A549 (cell line): Measurements from ENCODE around the gene UBE4A. TPM values are rescaled to one million over a fixed set of nuclear protein-coding genes. Genes with fewer than 3 reads are reported as not detected.

Experiments used
- ATAC-seq, 2 experiments: fragments of 200-7000 bp in 1 of 2; fragments of >200 bp in 1 of 2; cut with Nextera tagmentation in 1 of 2; cut with Tn5 transposase in 1 of 2; 3 replicates each; pipeline versions ENCODE4 v1.8.0 to v1.9.1; 2018 to 2020; ENCODE audit warnings: mild to moderate bottlenecking in 1 of 2, moderate library complexity in 1 of 2
- CTCF ChIA-PET: fragments of 300-600 bp; sonication (Branson Sonifier 250); formaldehyde crosslinking; extraction: SDS; loops from one replicate; lab custom pipeline; 2021; ENCODE audit warnings: antibody characterized with exemption, inconsistent platforms; lab: Yijun Ruan, JAX
- POLR2A ChIA-PET: fragments of 350-600 bp; formaldehyde crosslinking; extraction: SDS; loops from one replicate; lab custom pipeline; 2021; ENCODE audit warnings: antibody characterized with exemption, inconsistent platforms; lab: Yijun Ruan, JAX
- DNase-seq, 2 experiments: peaks; one replicate each; pipeline versions ENCODE4 v3.0.0 to v3.0.0-alpha.2; 2011 to 2016; ENCODE audit warnings: low read depth in 1 of 2, low spot score in 1 of 2
- FAIRE-seq: peaks from 2 replicates; lab custom pipeline; 2011; peaks lifted over from hg19 to GRCh38; lab: Jason Lieb, UNC
- H3K27ac ChIP-seq, 2 experiments: fragments of >200 bp; sonication (Bioruptor Twin); formaldehyde crosslinking; 3 replicates each; pipeline ENCODE4 v1.5.1; 2016 to 2017
- H3K4me1 ChIP-seq: fragments of >200 bp; sonication (Bioruptor Twin); formaldehyde crosslinking; 3 replicates; pipeline ENCODE4 v1.6.1; 2016
- H3K4me2 ChIP-seq: fragments of >200 bp; sonication (Bioruptor Twin); formaldehyde crosslinking; 3 replicates; pipeline ENCODE4 v1.6.1; 2016
- H3K4me3 ChIP-seq: fragments of >200 bp; sonication (Bioruptor Twin); formaldehyde crosslinking; 3 replicates; pipeline ENCODE4 v1.5.1; 2016
- H3K9me3 ChIP-seq: fragments of >200 bp; sonication (Bioruptor Twin); formaldehyde crosslinking; 3 replicates; pipeline ENCODE4 v1.6.1; 2016
- CBX2 ChIP-seq: fragments of 200-600 bp; sonication (generic); IDR thresholded peaks from 2 replicates; pipeline ENCODE4 v1.6.1; 2016; ENCODE audit warnings: low read depth, mild to moderate bottlenecking, borderline replicate concordance
- EHMT2 ChIP-seq: fragments of 200-600 bp; sonication (generic); IDR thresholded peaks from 2 replicates; pipeline ENCODE4 v1.6.1; 2016; ENCODE audit warnings: antibody characterized with exemption, low read depth, mild to moderate bottlenecking, moderate library complexity
- HDAC2 ChIP-seq: fragments of 200-600 bp; sonication (generic); IDR thresholded peaks from 2 replicates; pipeline ENCODE4 v1.6.1; 2016
- HEYL ChIP-seq: fragments of 250-450 bp; sonication (Bioruptor Pico); IDR thresholded peaks from 2 replicates; pipeline ENCODE4 v1.8.0; 2021; ENCODE audit warnings: mild to moderate bottlenecking, moderate library complexity
- HOXA7 ChIP-seq: fragments of 250-450 bp; sonication (Bioruptor Pico); IDR thresholded peaks from 2 replicates; pipeline ENCODE4 v1.5.0; 2020; ENCODE audit warnings: mild to moderate bottlenecking, moderate library complexity
- HOXB5 ChIP-seq: fragments of 250-450 bp; sonication (Bioruptor Pico); IDR thresholded peaks from 2 replicates; pipeline ENCODE4 v1.5.0; 2020; ENCODE audit warnings: mild to moderate bottlenecking, moderate library complexity
- KDM5A ChIP-seq: fragments of 200-600 bp; sonication (generic); IDR thresholded peaks from 2 replicates; pipeline ENCODE4 v1.6.1; 2016; ENCODE audit warnings: antibody characterized with exemption, mild to moderate bottlenecking
- PHF8 ChIP-seq: fragments of 200-600 bp; sonication (generic); IDR thresholded peaks from 2 replicates; pipeline ENCODE4 v1.6.1; 2016; ENCODE audit warnings: low read depth, mild to moderate bottlenecking, antibody characterized with exemption, moderate library complexity, borderline replicate concordance
- RCOR1 ChIP-seq: fragments of 150-350 bp; IDR thresholded peaks from 2 replicates; pipeline ENCODE4 v1.6.1; 2014; ENCODE audit warnings: antibody characterized with exemption, low read length, low read depth
- RNF2 ChIP-seq: fragments of 200-600 bp; sonication (generic); IDR thresholded peaks from 2 replicates; pipeline ENCODE4 v1.6.1; 2016; ENCODE audit warnings: low read depth, mild to moderate bottlenecking, antibody characterized with exemption, moderate library complexity, borderline replicate concordance
- ZC3H11A ChIP-seq: fragments of 450-650 bp; IDR thresholded peaks from 2 replicates; pipeline ENCODE4 v1.6.1; 2014; ENCODE audit warnings: antibody characterized with exemption, mild to moderate bottlenecking
- WGBS: methylation state at CpG from one replicate; pipeline ENCODE4 v1.1.6; 2017; ENCODE audit errors: missing lambda C conversion rate; 5-methylcytosine and 5-hydroxymethylcytosine counted together
- polyA plus RNA-seq, 4 experiments: library from polyadenylated mRNA; depleted of rRNA in 3 of 4; stranded (reverse); fragments of >200 nt; fragmentation: RNase III in 1 of 4; extraction: RNeasy Plus Mini Kit Qiagen cat#74134 plus additional on column Dnase treatment in 1 of 4; gene quantifications; 2 replicates in 3 of 4; 3 replicates in 1 of 4; pipeline ENCODE4 v1.2.3, GENCODE V29; 2011 to 2017
- small RNA-seq, 6 experiments: library from RNA; depleted of rRNA; stranded (forward); fragments of <200 nt; gene quantifications; one replicate each; pipeline ENCODE3, GENCODE V24; 2012
- TF ChIP-seq, protein P1 (sequence below): fragments of 450-650 bp; IDR thresholded peaks from 2 replicates; pipeline ENCODE4 v1.6.1; 2014; ENCODE audit warnings: antibody characterized with exemption

UBE4A gene
- polyA plus RNA-seq, 2 of the 4 experiments (the other 2 are of a cell fraction): 11.4 to 18.9 TPM

DNA sequence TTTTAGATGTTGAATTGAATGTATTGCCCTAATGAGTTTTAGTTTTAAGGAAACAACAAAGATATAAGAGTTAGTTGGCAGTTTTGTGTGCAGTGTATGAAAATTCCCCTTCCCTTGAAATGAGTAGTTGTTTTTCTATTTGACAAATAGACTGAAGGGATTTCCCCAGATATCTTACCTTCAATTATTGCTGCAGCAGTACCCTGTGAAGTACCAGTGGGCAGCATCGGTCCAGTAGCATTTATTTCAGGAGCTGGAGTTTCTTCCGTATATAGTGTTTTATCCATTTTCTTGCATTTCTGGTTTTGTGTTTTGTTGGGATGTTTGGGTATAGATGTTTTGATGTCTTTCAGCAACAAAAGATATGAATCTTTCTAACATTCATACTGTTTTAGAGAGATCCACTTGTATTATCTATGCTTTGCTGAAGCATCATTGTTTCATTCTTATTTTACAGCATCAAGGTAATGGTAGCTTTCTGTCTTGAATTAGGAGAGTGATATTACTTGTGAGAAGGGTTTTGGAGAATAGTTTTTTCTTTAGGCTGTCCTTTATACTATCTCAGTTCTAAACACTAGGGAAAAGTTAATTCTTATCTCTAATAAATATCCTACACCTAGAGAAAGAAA lies 84.3 kb downstream of the UBE4A start:
- Histone ChIP-seq H3K27ac (no peak overlapping the region), H3K9me3 (no peaks in the 10 kb centered on the region), H3K4me1 (peaks cover 24% of the 10 kb centered on the region; the same call in 1 of the 3 replicates), H3K4me3 (no peak overlapping the region), H3K4me2 (no peak overlapping the region)
- CTCF ChIA-PET: no interaction called here
- FAIRE-seq: no peak
- 96% methylated on average over 2 of the region's 2 CpGs for WGBS
- ATAC-seq: no peak
- POLR2A ChIA-PET: interaction anchor here (1.3 kb wide), 1 partner anchor 8 kb away, joined by 3 read pairs; the partner anchor contains the start of gene KMT2A
- TF ChIP-seq HOXB5 (CRISPR knock-in tag): no peak
- no peak for DNase-seq

- ATAC-seq: no peak
- H3K9me3 ChIP-seq: no peaks in the 10 kb centered on the region
- FAIRE-seq: no peak
- ChIA-PET CTCF (no interaction called here), POLR2A (interaction anchor here (0.6 kb wide), 1 partner anchor 12 kb away, joined by 3 read pairs; no protein-coding TSS in a partner anchor)
- H3K27ac ChIP-seq: no peak overlapping the region
- TF ChIP-seq, protein P1, sequence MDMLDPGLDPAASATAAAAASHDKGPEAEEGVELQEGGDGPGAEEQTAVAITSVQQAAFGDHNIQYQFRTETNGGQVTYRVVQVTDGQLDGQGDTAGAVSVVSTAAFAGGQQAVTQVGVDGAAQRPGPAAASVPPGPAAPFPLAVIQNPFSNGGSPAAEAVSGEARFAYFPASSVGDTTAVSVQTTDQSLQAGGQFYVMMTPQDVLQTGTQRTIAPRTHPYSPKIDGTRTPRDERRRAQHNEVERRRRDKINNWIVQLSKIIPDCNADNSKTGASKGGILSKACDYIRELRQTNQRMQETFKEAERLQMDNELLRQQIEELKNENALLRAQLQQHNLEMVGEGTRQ: no peak
- TF ChIP-seq PHF8 (no peak), EHMT2 (no peak), RCOR1 (no peak), KDM5A (no peak), HOXA7 (CRISPR knock-in tag) (no peak), ZC3H11A (no peak), RNF2 (no peak), CBX2 (no peak), HDAC2 (no peak)
- DNase-seq: no peak
- no peak overlapping the region for H3K4me2 ChIP-seq
- no peaks in the 10 kb centered on the region for H3K4me1 ChIP-seq
- no peak overlapping the region for H3K4me3 ChIP-seq
- WGBS: 92% methylated on average over 4 of the region's 4 CpGs
Observed at GRCh38 chr11:118447423-118447822, 88.0 kb downstream of the UBE4A start.

DNA sequence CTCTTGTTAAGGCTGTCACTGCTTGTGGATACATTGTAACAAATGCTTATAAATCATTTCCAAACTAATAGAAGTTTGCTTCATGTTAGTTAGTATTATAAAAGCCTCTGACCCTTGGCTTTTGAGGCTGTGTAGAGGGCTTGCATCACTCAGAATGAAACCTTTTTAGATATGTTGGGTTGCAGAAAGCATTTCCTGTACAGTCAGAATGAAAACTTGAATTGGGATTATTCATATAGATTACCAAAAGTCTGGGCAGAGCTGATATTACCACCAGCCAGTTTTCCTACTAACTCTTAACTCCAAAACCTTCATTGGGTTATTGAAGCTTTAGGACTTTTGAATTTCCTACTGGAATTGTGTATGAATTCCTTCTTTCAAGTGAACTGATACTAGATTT lies 88.9 kb downstream of the UBE4A start:
- ChIA-PET POLR2A (no interaction called here), CTCF (no interaction called here)
- Histone ChIP-seq H3K27ac (no peak overlapping the region), H3K4me2 (no peak overlapping the region), H3K4me3 (no peak overlapping the region), H3K4me1 (no peaks in the 10 kb centered on the region), H3K9me3 (no peaks in the 10 kb centered on the region)
- DNase-seq: no peak
- no peak for FAIRE-seq
- no peak for ATAC-seq
- no peak for TF ChIP-seq HEYL

Small RNAs within 50 kb of the gene (small RNA-seq; reads per million reads assigned to genes)
- 0 to 1.7 (median 0) reads per million in 6 experiments for gene AP001582.1

Other genes with a start within 250 kb of the UBE4A start
- gene SCN4B, start 206.8 kb upstream of the UBE4A start, polyA plus RNA-seq (2011; rRNA removed): 0.04 and 0.12 TPM in 2 replicates
- 0.03 to 0.04 TPM in 2 of 3 replicates, not detected in the other for gene SCN4B, start 206.8 kb upstream of the UBE4A start, polyA plus RNA-seq (2017; fragmentation: RNase III; extraction: RNeasy Plus Mini Kit Qiagen cat#74134 plus additional on column Dnase treatment)
- gene SCN2B, start 183.0 kb upstream of the UBE4A start, polyA plus RNA-seq (2011; rRNA removed): not detected in 2 replicates
- gene SCN2B, start 183.0 kb upstream of the UBE4A start, polyA plus RNA-seq (2017; fragmentation: RNase III; extraction: RNeasy Plus Mini Kit Qiagen cat#74134 plus additional on column Dnase treatment): not detected in 3 replicates
- gene JAML, start 134.6 kb upstream of the UBE4A start, polyA plus RNA-seq (2011; rRNA removed): not detected in 2 replicates
- gene JAML, start 134.6 kb upstream of the UBE4A start, polyA plus RNA-seq (2017; fragmentation: RNase III; extraction: RNeasy Plus Mini Kit Qiagen cat#74134 plus additional on column Dnase treatment): not detected in 3 replicates
- 0.75 and 1.0 TPM in 2 replicates for gene MPZL3, start 107.2 kb upstream of the UBE4A start, polyA plus RNA-seq (2011; rRNA removed)
- gene MPZL3, start 107.2 kb upstream of the UBE4A start, polyA plus RNA-seq (2017; fragmentation: RNase III; extraction: RNeasy Plus Mini Kit Qiagen cat#74134 plus additional on column Dnase treatment): 0.33 to 0.47 TPM (median 0.34 TPM) in 3 replicates
- 0.09 and 0.14 TPM in 2 replicates for gene MPZL2, start 95.3 kb upstream of the UBE4A start, polyA plus RNA-seq (2011; rRNA removed)
- gene MPZL2, start 95.3 kb upstream of the UBE4A start, polyA plus RNA-seq (2017; fragmentation: RNase III; extraction: RNeasy Plus Mini Kit Qiagen cat#74134 plus additional on column Dnase treatment): 0.08 TPM in 1 of 3 replicates, not detected in the others
- gene CD3E, start 54.9 kb upstream of the UBE4A start, polyA plus RNA-seq (2011; rRNA removed): not detected in 2 replicates
- gene CD3E, start 54.9 kb upstream of the UBE4A start, polyA plus RNA-seq (2017; fragmentation: RNase III; extraction: RNeasy Plus Mini Kit Qiagen cat#74134 plus additional on column Dnase treatment): not detected in 3 replicates
- gene CD3D, start 16.9 kb upstream of the UBE4A start, polyA plus RNA-seq (2011; rRNA removed): not detected in 2 replicates
- gene CD3D, start 16.9 kb upstream of the UBE4A start, polyA plus RNA-seq (2017; fragmentation: RNase III; extraction: RNeasy Plus Mini Kit Qiagen cat#74134 plus additional on column Dnase treatment): not detected in 3 replicates
- gene CD3G, start 15.3 kb upstream of the UBE4A start, polyA plus RNA-seq (2011; rRNA removed): not detected in 2 replicates
- not detected in 3 replicates for gene CD3G, start 15.3 kb upstream of the UBE4A start, polyA plus RNA-seq (2017; fragmentation: RNase III; extraction: RNeasy Plus Mini Kit Qiagen cat#74134 plus additional on column Dnase treatment)
- 242 and 337 TPM in 2 replicates for gene ATP5MG, start 42.0 kb downstream of the UBE4A start, polyA plus RNA-seq (2011; rRNA removed)
- 437 to 446 TPM (median 438 TPM) in 3 replicates for gene ATP5MG, start 42.0 kb downstream of the UBE4A start, polyA plus RNA-seq (2017; fragmentation: RNase III; extraction: RNeasy Plus Mini Kit Qiagen cat#74134 plus additional on column Dnase treatment)
- gene KMT2A, start 76.9 kb downstream of the UBE4A start, polyA plus RNA-seq (2011; rRNA removed): 20.3 and 28.4 TPM in 2 replicates
- gene KMT2A, start 76.9 kb downstream of the UBE4A start, polyA plus RNA-seq (2017; fragmentation: RNase III; extraction: RNeasy Plus Mini Kit Qiagen cat#74134 plus additional on column Dnase treatment): 6.8 to 9.7 TPM (median 7.1 TPM) in 3 replicates
- gene TTC36, start 167.9 kb downstream of the UBE4A start, polyA plus RNA-seq (2011; rRNA removed): not detected in 2 replicates
- gene TTC36, start 167.9 kb downstream of the UBE4A start, polyA plus RNA-seq (2017; fragmentation: RNase III; extraction: RNeasy Plus Mini Kit Qiagen cat#74134 plus additional on column Dnase treatment): not detected in 3 replicates
- 0.56 and 0.57 TPM in 2 replicates for gene TMEM25, start 171.6 kb downstream of the UBE4A start, polyA plus RNA-seq (2011; rRNA removed)
- gene TMEM25, start 171.6 kb downstream of the UBE4A start, polyA plus RNA-seq (2017; fragmentation: RNase III; extraction: RNeasy Plus Mini Kit Qiagen cat#74134 plus additional on column Dnase treatment): 0.58 to 0.82 TPM (median 0.75 TPM) in 3 replicates
- 34.4 and 35.3 TPM in 2 replicates for gene IFT46, start 206.3 kb downstream of the UBE4A start, polyA plus RNA-seq (2011; rRNA removed)
- 14.4 to 17.1 TPM (median 15.5 TPM) in 3 replicates for gene IFT46, start 206.3 kb downstream of the UBE4A start, polyA plus RNA-seq (2017; fragmentation: RNase III; extraction: RNeasy Plus Mini Kit Qiagen cat#74134 plus additional on column Dnase treatment)
- gene ARCN1, start 212.8 kb downstream of the UBE4A start, polyA plus RNA-seq (2011; rRNA removed): 140 and 150 TPM in 2 replicates
- 88.7 to 93.3 TPM (median 91.0 TPM) in 3 replicates for gene ARCN1, start 212.8 kb downstream of the UBE4A start, polyA plus RNA-seq (2017; fragmentation: RNase III; extraction: RNeasy Plus Mini Kit Qiagen cat#74134 plus additional on column Dnase treatment)
- gene PHLDB1, start 248.0 kb downstream of the UBE4A start, polyA plus RNA-seq (2011; rRNA removed): 5.9 and 7.7 TPM in 2 replicates
- gene PHLDB1, start 248.0 kb downstream of the UBE4A start, polyA plus RNA-seq (2017; fragmentation: RNase III; extraction: RNeasy Plus Mini Kit Qiagen cat#74134 plus additional on column Dnase treatment): 17.9 to 20.0 TPM (median 19.4 TPM) in 3 replicates